GM12891 (cell line): Measurements from ENCODE around the gene PCDH11X. TPM values are rescaled to one million over a fixed set of nuclear protein-coding genes. Genes with fewer than 3 reads are reported as not detected.
"Not testable (repeated sequence)": the region's sequence is repeated elsewhere in the genome, so short reads cannot be mapped to it uniquely, and the experiment has no call there.

ENCODE experiments used
- DNase-seq: peaks from one replicate; pipeline ENCODE4 v3.0.0; 2011; ENCODE audit warnings: low spot score; ENCODE audit not compliant: insufficient read length
- FAIRE-seq: peaks from 2 replicates; lab custom pipeline; 2011; peaks lifted over from hg19 to GRCh38; lab: Jason Lieb, UNC
- polyA plus RNA-seq: library from polyadenylated mRNA; unstranded; fragments of >200 nt; gene quantifications from one replicate; pipeline ENCODE4 v1.2.1, GENCODE V29; 2012; ENCODE audit warnings: low read depth, missing spikeins, inconsistent platforms; ENCODE audit not compliant: missing spikeins

PCDH11X gene
- polyA plus RNA-seq = not detected

DNA sequence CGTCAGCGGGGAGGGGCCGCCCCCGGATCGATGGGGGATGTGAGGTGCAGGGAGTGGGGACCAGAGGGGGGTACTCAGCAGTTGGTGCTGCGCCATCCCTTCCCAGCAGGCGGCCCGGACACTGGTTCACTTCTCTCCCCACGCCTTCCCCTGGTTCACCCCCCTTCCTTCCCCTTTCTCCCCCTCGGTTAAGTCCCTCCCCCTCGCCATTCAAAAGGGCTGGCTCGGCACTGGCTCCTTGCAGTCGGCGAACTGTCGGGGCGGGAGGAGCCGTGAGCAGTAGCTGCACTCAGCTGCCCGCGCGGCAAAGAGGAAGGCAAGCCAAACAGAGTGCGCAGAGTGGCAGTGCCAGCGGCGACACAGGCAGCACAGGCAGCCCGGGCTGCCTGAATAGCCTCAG, at the start of gene PCDH11X:
TSS of gene PCDH11X (plus strand) at position 241 of the 400 bp plus-strand sequence. CDS start 56,130 bp downstream, outside the sequence.
- peak; percentile 56 for FAIRE-seq
- not testable (repeated sequence) for DNase-seq

DNA sequence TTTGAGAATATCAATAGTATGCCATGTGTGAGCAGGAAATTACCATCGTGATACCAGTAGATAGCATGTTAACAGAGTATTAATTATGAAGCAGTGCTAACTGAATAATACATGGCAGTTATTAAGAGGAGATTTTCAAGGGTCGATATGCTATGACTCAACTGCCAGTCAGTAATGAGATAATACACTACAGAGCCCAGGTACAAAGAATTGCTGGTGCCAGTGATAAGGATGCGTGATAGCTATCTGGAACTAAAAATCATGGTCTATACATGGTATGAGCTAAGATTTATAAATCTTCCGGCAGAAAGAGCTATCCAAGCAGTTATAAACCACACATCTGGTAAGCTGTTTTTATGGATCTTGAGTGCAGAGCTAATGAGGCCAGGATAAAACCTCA, 31.7 kb upstream of the PCDH11X start:
- FAIRE-seq = peak; percentile 45
- not testable (repeated sequence) for DNase-seq

- not testable (repeated sequence) for DNase-seq, FAIRE-seq
Measured at GRCh38 chrX:91753022-91753421, 26.2 kb upstream of the PCDH11X start.

DNA sequence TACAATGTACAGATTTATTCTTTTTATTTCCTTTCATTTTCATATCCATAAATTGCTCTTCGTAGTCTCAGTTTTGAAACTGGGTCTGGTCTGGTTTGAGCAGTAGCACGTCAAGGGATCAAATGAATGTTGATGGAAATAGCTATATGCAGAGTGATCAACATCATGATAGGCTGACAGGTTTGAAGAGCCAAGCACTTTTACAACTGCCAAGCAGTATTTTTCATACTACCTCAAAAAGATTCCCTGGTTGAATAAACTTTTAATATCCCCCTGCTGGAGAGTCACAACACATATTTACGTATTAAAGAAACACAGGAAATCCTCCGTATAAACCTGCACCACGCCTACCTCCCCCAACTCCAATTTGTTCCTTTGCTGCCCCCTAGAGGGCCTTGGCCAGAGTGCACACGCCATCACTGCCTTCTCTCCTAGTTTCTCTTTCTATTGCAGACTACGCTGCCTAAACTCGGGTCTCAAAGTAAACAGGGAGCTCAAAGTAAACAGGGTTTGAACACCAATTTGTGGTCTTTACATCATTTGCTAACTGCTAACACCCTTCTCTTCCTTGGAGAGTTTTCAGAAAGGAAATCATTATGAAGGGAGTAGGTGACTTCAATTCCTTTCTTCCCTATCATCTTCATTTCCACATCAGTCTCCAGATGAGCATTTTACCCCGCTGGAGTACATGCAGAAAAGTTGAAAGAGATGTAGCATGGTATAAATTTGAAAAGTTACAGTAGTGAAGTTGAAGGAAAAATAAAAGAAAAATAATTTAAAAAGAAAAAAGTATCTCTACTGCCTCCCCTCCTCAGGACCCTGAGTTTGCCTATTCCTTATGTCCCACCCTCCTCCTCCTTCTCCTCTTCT, 8.3 kb upstream of the PCDH11X start:
- DNase-seq = not testable (repeated sequence)
- peak; percentile 94 for FAIRE-seq

DNA sequence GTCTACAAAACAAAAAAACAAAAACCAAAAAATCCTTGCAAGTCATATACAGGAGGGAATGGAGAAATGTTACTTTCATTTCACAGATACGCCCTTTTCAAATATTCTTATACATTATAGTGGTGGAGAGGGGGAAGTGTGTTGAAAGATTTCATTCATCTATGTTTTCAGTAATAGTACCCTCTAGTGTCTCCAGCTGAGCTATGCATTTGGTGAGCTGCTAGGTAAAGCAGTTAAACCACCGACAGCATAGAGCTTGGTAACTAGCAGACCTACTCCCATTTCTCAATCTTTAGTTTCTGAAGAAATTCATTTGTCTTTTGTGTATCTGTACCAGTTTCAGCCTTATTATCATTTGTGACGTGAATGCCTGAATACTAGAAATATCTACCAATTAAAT, 5.2 kb upstream of the PCDH11X start:
- not testable (repeated sequence) for FAIRE-seq, DNase-seq

GRCh38 chrX:91780008-91780407, 833 bp downstream of the PCDH11X start:
- not testable (repeated sequence) for DNase-seq, FAIRE-seq

DNA sequence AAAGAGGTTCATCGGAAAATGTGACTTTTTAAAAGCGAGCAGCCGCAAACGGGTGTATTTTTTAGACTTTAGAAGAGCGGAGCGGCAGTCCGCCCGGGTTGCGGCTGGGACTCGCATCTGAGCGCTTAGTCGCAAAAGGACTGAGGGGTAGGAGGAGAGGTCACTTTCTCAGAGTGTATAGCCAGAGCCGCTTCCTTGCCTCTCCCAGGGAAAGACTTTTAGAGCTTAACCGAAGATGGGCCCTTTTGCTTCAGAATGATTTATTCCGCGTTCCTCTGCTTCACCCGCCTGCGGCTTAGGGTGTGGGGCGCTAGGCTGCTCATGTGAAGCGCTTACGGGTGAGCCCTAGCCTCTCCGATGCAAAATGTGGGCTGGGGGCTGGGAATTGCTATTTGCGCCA, 1.5 kb downstream of the PCDH11X start:
- not testable (repeated sequence) for DNase-seq, FAIRE-seq

DNA sequence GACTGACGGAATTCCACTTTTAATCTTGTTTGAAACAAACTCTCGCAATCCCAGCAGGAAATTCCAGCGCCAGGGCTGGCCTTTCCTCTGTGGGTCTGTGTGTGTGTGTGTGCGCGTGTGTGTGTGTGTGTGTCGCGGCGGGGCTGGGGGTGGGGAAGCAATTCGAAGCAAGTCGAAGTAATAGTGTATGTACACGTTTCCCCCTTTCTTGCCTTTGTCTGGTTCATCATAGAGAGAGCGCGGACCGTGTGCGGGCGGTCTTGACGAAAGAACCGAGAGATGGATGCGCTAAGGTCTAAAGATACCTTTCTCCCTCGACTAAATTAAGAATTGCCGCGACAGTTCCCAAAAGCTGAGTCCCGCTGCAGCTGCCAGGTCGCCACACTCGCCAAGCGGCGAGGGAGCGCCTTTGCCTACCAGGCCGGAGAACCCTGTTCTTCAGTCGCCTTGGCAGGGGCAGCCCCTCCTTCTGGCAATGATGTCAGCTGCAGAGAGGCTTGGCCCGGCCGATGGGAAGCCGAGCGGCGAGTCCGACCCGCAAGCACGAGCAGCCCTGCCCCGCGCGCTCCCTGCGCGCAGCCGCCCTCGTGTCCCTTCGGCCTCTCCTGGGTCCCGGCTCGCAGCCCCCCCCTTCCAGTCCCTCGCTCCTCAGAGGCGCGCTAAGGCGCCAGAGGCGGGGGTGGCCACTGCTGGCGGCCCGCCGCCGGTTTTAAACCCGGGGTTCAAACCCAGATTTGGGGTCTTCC, 2.6 kb downstream of the PCDH11X start:
- peak; percentile 74 for FAIRE-seq
- DNase-seq = not testable (repeated sequence)

- not testable (repeated sequence) for DNase-seq, FAIRE-seq
Measured at GRCh38 chrX:91782825-91783224, 3.6 kb downstream of the PCDH11X start.

GRCh38 chrX:91817537-91817936, 38.4 kb downstream of the PCDH11X start:
- FAIRE-seq, DNase-seq: not testable (repeated sequence)

DNA sequence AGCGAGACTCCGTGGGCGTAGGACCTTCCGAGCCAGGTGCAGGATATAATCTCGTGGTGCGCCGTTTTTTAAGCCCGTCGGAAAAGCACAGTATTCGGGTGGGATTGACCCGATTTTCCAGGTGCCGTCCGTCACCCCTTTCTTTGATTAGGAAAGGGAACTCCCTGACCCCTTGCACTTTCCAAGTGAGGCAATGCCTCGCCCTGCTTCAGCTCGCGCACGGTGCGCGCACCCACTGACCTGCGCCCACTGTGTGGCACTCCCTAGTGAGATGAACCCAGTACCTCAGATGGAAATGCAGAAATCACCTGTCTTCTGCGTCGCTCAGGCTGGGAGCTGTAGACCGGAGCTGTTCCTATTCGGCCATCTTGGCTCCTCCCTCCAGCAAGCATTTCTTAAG, 46.1 kb downstream of the PCDH11X start:
- not testable (repeated sequence) for FAIRE-seq, DNase-seq
